ENCODE measurements around the gene STK39.

STK39 gene

GRCh38 chr2:168183308-168183997 lies 63.9 kb downstream of the STK39 start:
- no peaks in the 10 kb centered on the region for H3K27me3 ChIP-seq (ENCODE audit: control insufficient read depth, insufficient read depth, low read length)
- H3K36me3 ChIP-seq (ENCODE audit: control insufficient read depth, insufficient read depth, low read length), result peaks cover 4% of the 10 kb centered on the region
- no peak overlapping the region for H3K9ac ChIP-seq (ENCODE audit: low read length)
- H3K27ac ChIP-seq (ENCODE audit: low read depth, low read length), result no peak overlapping the region
- no peaks in the 10 kb centered on the region for H3K4me1 ChIP-seq (ENCODE audit: control insufficient read depth, insufficient read depth, low read length)
- H3K4me3 ChIP-seq (ENCODE audit: low read length), result no peak overlapping the region

- no peaks in the 10 kb centered on the region for H3K27me3 ChIP-seq (ENCODE audit: control insufficient read depth, insufficient read depth, low read length)
- H3K4me1 ChIP-seq (ENCODE audit: control insufficient read depth, insufficient read depth, low read length), result no peaks in the 10 kb centered on the region
- no peak overlapping the region for H3K27ac ChIP-seq (ENCODE audit: low read depth, low read length)
- no peak overlapping the region for H3K9ac ChIP-seq (ENCODE audit: low read length)
- no peak overlapping the region for H3K4me3 ChIP-seq (ENCODE audit: low read length)
- peaks cover 5% of the 10 kb centered on the region for H3K36me3 ChIP-seq (ENCODE audit: control insufficient read depth, insufficient read depth, low read length)
Observed at GRCh38 chr2:168182550-168183249, 64.7 kb downstream of the STK39 start.

GRCh38 chr2:168181825-168182224 lies 65.6 kb downstream of the STK39 start:
- peaks cover 5% of the 10 kb centered on the region for H3K36me3 ChIP-seq (ENCODE audit: control insufficient read depth, insufficient read depth, low read length)
- H3K27me3 ChIP-seq (ENCODE audit: control insufficient read depth, insufficient read depth, low read length), result no peaks in the 10 kb centered on the region
- H3K27ac ChIP-seq (ENCODE audit: low read depth, low read length), result no peak overlapping the region
- H3K9ac ChIP-seq (ENCODE audit: low read length), result no peak overlapping the region
- H3K4me1 ChIP-seq (ENCODE audit: control insufficient read depth, insufficient read depth, low read length), result no peaks in the 10 kb centered on the region
- H3K4me3 ChIP-seq (ENCODE audit: low read length), result no peak overlapping the region

- no peak overlapping the region for H3K9ac ChIP-seq (ENCODE audit: low read length)
- no peak overlapping the region for H3K27ac ChIP-seq (ENCODE audit: low read depth, low read length)
- H3K36me3 ChIP-seq (ENCODE audit: control insufficient read depth, insufficient read depth, low read length), result peaks cover 5% of the 10 kb centered on the region
- no peaks in the 10 kb centered on the region for H3K4me1 ChIP-seq (ENCODE audit: control insufficient read depth, insufficient read depth, low read length)
- no peak overlapping the region for H3K4me3 ChIP-seq (ENCODE audit: low read length)
- H3K27me3 ChIP-seq (ENCODE audit: control insufficient read depth, insufficient read depth, low read length), result no peaks in the 10 kb centered on the region
Observed at GRCh38 chr2:168180914-168181313, 66.5 kb downstream of the STK39 start.

GRCh38 chr2:168180483-168180882 lies 66.9 kb downstream of the STK39 start:
- no peak overlapping the region for H3K27ac ChIP-seq (ENCODE audit: low read depth, low read length)
- peaks cover 5% of the 10 kb centered on the region for H3K36me3 ChIP-seq (ENCODE audit: control insufficient read depth, insufficient read depth, low read length)
- H3K27me3 ChIP-seq (ENCODE audit: control insufficient read depth, insufficient read depth, low read length), result no peaks in the 10 kb centered on the region
- H3K4me1 ChIP-seq (ENCODE audit: control insufficient read depth, insufficient read depth, low read length), result no peaks in the 10 kb centered on the region
- no peak overlapping the region for H3K4me3 ChIP-seq (ENCODE audit: low read length)
- no peak overlapping the region for H3K9ac ChIP-seq (ENCODE audit: low read length)

- no peaks in the 10 kb centered on the region for H3K4me1 ChIP-seq (ENCODE audit: control insufficient read depth, insufficient read depth, low read length)
- peaks cover 5% of the 10 kb centered on the region for H3K36me3 ChIP-seq (ENCODE audit: control insufficient read depth, insufficient read depth, low read length)
- no peak overlapping the region for H3K9ac ChIP-seq (ENCODE audit: low read length)
- no peak overlapping the region for H3K27ac ChIP-seq (ENCODE audit: low read depth, low read length)
- no peak overlapping the region for H3K4me3 ChIP-seq (ENCODE audit: low read length)
- H3K27me3 ChIP-seq (ENCODE audit: control insufficient read depth, insufficient read depth, low read length), result no peaks in the 10 kb centered on the region
Observed at GRCh38 chr2:168179592-168179991, 67.8 kb downstream of the STK39 start.

GRCh38 chr2:168178520-168179324 lies 68.7 kb downstream of the STK39 start:
- no peak overlapping the region for H3K9ac ChIP-seq (ENCODE audit: low read length)
- H3K27ac ChIP-seq (ENCODE audit: low read depth, low read length), result no peak overlapping the region
- H3K27me3 ChIP-seq (ENCODE audit: control insufficient read depth, insufficient read depth, low read length), result no peaks in the 10 kb centered on the region

GRCh38 chr2:168176402-168176801 lies 71.0 kb downstream of the STK39 start:
- Histone ChIP-seq H3K9ac (ENCODE audit: low read length) (no peak overlapping the region), H3K27ac (ENCODE audit: low read depth, low read length) (no peak overlapping the region), H3K27me3 (ENCODE audit: control insufficient read depth, insufficient read depth, low read length) (no peaks in the 10 kb centered on the region)

More at GRCh38 chr2:168178520-168179324, 68.7 kb downstream of the STK39 start:
- Histone ChIP-seq H3K4me3 (ENCODE audit: low read length) (no peak overlapping the region), H3K36me3 (ENCODE audit: control insufficient read depth, insufficient read depth, low read length) (peaks cover 5% of the 10 kb centered on the region), H3K4me1 (ENCODE audit: control insufficient read depth, insufficient read depth, low read length) (no peaks in the 10 kb centered on the region)

GRCh38 chr2:168175469-168175868 lies 71.9 kb downstream of the STK39 start:
- Histone ChIP-seq H3K4me3 (ENCODE audit: low read length) (no peak overlapping the region), H3K36me3 (ENCODE audit: control insufficient read depth, insufficient read depth, low read length) (peaks cover 5% of the 10 kb centered on the region), H3K4me1 (ENCODE audit: control insufficient read depth, insufficient read depth, low read length) (no peaks in the 10 kb centered on the region), H3K27ac (ENCODE audit: low read depth, low read length) (no peak overlapping the region), H3K27me3 (ENCODE audit: control insufficient read depth, insufficient read depth, low read length) (no peaks in the 10 kb centered on the region), H3K9ac (ENCODE audit: low read length) (no peak overlapping the region)

More at GRCh38 chr2:168176402-168176801, 71.0 kb downstream of the STK39 start:
- Histone ChIP-seq H3K4me1 (ENCODE audit: control insufficient read depth, insufficient read depth, low read length) (no peaks in the 10 kb centered on the region), H3K36me3 (ENCODE audit: control insufficient read depth, insufficient read depth, low read length) (peaks cover 5% of the 10 kb centered on the region), H3K4me3 (ENCODE audit: low read length) (no peak overlapping the region)

- H3K27ac ChIP-seq (ENCODE audit: low read depth, low read length), result no peak overlapping the region
- no peaks in the 10 kb centered on the region for H3K27me3 ChIP-seq (ENCODE audit: control insufficient read depth, insufficient read depth, low read length)
- H3K36me3 ChIP-seq (ENCODE audit: control insufficient read depth, insufficient read depth, low read length), result peaks cover 5% of the 10 kb centered on the region
- no peak overlapping the region for H3K9ac ChIP-seq (ENCODE audit: low read length)
- H3K4me3 ChIP-seq (ENCODE audit: low read length), result no peak overlapping the region
- no peaks in the 10 kb centered on the region for H3K4me1 ChIP-seq (ENCODE audit: control insufficient read depth, insufficient read depth, low read length)
Observed at GRCh38 chr2:168174756-168175155, 72.6 kb downstream of the STK39 start.

GRCh38 chr2:168172071-168172470 lies 75.3 kb downstream of the STK39 start:
- no peaks in the 10 kb centered on the region for H3K4me1 ChIP-seq (ENCODE audit: control insufficient read depth, insufficient read depth, low read length)
- no peaks in the 10 kb centered on the region for H3K36me3 ChIP-seq (ENCODE audit: control insufficient read depth, insufficient read depth, low read length)
- H3K27ac ChIP-seq (ENCODE audit: low read depth, low read length), result no peak overlapping the region
- no peak overlapping the region for H3K4me3 ChIP-seq (ENCODE audit: low read length)
- no peaks in the 10 kb centered on the region for H3K27me3 ChIP-seq (ENCODE audit: control insufficient read depth, insufficient read depth, low read length)
- H3K9ac ChIP-seq (ENCODE audit: low read length), result no peak overlapping the region

- Histone ChIP-seq H3K27ac (ENCODE audit: low read depth, low read length) (no peak overlapping the region), H3K27me3 (ENCODE audit: control insufficient read depth, insufficient read depth, low read length) (no peaks in the 10 kb centered on the region), H3K36me3 (ENCODE audit: control insufficient read depth, insufficient read depth, low read length) (no peaks in the 10 kb centered on the region), H3K4me1 (ENCODE audit: control insufficient read depth, insufficient read depth, low read length) (no peaks in the 10 kb centered on the region), H3K4me3 (ENCODE audit: low read length) (no peak overlapping the region), H3K9ac (ENCODE audit: low read length) (no peak overlapping the region)
Observed at GRCh38 chr2:168171059-168171762, 76.2 kb downstream of the STK39 start.
